Activated CD4-positive, alpha-beta T cell treated with anti-CD3 and anti-CD28 coated beads for 4 hours (primary cell): ENCODE data around the gene DBT.

Experiments
- DNase-seq, 2 donors: peaks; one replicate each; pipeline ENCODE4 v3.0.0-alpha.2; 2020

Gene DBT

DNA sequence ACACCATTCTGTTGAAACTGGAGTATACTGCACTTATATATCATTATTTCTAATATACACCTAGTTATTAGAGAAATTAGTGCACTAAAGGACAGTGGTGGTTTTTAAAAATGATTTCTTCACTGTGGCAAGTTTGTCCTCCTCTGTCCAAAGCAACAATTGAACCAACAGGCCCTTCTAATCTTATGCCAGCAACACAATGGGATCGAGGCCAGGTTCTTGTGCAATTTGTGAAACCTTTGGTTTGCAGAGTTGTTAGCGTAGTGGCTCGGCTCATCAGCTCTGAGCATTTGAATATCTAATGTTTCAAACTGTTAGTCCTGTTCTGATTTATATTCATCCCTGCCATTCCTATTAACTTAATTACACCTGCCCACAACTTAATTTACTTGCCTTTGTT is 61.7 kb downstream of the DBT start:
- no peak for DNase-seq

DNA sequence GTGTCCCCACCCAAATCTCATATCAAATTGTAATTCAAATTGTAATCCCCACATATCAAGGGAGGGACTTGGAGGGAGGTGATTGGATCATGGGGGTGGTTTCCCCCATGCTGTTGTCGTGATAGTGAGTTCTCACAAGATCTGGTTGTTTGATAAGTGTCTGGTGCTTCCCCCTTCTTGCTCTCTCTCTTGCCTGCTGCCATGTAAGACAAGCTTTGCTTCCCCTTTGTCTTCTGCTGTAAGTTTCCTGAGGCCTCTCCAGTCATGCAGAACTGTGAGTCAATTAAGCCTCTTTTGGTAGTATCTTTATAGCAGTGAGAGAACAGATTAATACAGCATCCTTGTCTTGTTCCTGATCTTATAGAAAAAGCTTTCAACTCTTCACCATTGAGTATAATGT is 65.1 kb downstream of the DBT start:
- no peak for DNase-seq

DNA sequence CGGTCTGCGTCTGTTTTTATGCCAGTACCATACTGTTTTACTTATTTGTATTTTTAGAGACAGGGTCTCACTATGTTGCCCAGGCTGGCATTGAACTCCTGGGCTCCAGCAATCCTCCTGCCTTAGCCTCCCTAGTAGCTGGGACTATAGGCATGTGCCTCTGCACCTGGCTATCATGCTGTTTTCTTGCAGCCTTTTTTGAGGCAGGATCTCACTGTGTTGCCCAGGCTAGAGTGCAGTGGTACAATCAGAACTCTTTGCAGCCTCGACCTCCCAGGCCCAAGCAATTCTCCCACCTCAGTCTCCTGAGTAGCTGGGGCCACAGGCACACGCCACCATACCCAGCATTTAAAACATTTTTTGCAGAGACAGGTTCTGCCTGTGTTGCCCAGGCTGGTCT is 66.3 kb downstream of the DBT start:
- no peak for DNase-seq

DNA sequence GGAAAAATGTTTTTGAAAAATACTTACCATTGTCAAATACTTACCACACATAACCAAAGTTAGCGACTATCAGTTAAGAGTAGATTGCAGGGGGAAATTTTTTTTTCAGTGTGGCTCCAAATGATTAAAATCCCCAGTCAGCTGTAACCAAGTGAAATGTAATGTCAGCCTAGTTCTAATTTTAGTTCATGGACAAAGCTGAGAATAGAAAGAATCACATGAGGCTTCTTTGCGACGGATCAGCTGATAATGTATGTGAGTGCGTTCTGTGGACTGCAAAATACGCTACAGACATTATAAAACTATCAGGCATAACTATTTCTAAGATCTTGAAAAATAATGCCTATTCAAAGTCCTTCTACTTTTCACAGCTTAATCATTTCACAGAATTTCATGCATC is 71.5 kb downstream of the DBT start, which contains the start of gene LRRC39:
LRRC39 (minus strand) TSS at position 166 of the 400 bp plus-strand sequence. CDS start 9,740 bp downstream, outside the sequence.
- DNase-seq, result no peak

DNA sequence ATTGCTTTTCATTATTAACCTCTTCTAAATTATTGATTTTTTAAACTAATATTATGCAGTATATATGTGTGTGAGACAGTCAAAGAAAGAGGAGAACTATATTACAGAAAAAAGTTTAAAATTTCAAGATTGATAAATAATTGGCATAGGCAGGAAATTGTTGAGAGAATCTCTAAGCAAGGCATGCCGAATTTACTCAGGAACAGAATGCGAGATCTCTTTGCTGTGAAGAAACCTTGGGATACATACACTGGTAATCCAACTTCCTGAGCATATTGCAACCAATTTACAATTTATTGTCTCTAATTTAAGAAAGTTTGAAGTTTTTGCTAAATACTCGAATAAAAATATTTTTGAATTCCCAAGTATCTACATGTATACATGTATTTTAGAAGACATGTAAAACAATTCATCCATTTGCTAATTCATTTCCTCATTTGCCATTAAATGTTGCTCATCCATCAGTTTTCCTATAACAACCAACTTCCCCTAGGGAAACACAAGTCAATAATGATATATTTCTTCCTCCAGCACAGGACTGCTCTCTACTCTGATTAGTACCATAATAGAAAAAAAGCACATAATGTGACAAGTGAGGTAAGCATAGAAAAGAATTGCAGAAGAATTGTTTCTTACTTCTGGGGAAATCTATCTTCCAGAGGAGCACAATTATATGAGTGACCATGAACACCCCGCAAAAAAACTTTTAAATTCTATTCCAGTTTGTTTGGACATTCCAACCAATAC is 72.2 kb downstream of the DBT start:
- no peak for DNase-seq

DNA sequence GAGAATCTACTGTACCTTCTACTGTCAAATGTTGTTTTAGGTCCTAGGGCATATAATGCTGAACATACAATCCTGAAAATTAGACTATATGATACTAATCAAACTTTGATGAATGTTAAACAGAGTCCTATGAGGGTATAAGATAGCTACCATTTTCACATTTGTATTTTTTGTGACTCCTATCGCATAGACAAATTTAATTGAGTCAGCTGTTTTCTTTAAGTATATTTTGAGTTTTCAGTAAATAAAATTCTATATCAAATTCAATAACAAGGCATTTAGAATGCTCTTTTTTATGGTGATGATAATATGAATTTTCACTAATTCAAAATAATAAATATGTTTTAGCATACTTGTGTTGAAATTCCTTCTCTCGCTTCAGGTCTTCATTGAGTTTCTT is 81.6 kb downstream of the DBT start:
- no peak for DNase-seq

DNA sequence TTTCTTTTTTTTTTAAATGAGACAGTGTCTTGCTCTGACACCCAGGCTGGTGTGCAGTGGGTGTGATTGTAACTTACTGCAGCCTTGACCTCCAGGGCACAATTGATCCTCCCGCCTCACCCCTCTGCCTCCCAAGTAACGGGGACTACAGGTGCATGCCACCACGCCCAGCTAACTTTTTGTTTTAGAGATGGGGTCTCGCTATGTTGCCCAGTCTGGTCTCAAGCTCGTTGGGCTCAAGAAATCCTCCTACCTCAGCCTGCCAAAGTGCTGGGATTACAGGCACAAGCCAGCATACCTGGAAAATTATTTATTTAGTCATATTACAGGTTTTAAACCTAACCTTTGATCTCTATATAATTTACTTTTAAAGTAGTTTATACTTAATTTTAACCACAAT is 84.9 kb downstream of the DBT start:
- DNase-seq, result no peak

DNA sequence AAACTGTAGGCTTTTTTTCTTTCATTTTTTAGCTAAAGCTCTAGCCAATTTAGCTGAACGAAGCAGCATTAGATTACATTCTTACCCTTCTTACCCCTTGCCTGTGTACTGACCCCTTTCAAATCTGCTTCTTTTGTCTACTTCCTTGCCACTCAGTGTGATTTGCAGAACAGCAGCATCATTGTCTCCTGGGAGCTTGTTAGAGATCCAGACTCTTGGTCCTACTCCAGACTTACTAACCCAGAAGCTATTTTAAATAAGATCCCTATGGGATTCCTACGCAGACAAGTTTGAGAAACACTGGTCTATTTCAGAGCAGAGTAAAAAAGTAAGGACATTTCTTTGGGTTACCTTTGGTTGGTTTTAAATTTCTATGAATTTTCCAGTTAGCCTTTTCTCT is 85.4 kb downstream of the DBT start:
- DNase-seq, result no peak

DNA sequence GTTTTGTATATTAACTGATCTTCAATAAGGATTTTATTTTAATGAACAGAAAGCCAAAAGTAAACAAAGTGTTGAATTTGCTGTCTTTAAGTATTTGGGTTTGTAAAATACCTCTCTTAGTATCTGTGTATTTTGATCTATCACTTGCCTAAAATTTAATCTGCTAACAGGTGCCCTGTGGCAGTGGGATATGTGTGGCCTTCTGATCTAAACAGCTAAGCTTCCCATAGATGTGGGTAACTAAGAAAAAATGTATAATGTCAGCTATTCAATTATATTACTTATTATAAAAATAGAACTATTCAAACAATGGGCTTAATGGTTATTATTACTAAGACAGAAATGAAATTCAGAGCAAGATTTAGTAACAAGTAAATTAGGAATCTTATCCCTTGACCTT is 86.8 kb downstream of the DBT start:
- DNase-seq, result no peak

DNA sequence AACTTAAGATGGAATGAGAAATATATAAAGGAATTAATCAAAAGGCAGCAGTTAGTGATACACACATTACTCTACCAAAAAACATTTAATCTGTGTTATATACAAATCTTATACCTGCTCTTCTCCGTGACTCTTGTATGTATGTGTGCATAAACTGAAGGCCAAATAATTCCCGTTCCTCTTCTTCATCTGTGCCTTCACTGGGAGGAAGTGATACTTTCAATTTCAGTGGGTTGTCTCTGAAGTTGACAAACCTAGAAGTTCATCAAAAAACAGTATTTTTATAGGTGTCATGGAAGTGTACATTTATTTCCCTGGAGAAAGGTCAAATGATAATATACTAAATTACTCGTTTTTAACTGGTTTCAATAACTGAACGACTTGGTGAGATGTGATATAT is 97.4 kb downstream of the DBT start:
- DNase-seq, result no peak

DNA sequence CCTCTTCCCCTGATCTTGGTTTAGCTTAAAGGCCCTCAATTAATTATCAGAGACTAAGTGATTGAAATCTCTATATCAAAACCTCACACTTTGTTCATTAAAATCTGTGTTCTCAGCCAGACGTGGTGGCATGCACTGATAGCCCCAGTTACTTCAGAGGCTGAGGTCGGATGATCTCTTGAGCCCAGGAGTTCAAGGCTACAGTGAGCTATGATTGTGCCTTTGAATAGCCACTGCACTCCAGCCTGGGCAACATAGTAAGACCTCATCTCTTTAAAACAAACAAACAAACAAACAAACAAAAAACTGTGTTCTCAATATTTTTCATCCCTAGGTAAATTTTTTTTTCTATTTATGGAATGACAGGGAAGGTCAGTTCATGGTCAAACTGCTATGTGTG is 98.0 kb downstream of the DBT start:
- DNase-seq, result no peak

DNA sequence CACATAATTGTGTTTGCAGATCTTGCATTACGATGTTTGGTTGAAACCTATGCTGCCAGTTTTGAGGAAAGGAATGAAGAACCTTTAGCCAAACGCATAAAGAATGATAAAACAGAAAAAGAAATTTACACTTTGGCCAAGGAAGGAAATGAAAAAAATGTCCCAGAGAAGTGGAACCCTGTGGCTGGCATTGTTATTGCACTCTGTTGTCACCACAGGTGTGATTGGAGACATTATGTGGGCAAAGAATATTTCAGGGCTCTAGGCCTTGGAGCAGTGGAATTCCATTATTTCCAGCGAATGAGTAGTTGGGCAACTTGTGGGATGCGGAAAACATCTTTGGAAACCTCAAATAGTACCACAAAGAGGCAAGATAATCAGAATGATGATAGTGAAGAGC is 101.8 kb downstream of the DBT start:
- no peak for DNase-seq

DNA sequence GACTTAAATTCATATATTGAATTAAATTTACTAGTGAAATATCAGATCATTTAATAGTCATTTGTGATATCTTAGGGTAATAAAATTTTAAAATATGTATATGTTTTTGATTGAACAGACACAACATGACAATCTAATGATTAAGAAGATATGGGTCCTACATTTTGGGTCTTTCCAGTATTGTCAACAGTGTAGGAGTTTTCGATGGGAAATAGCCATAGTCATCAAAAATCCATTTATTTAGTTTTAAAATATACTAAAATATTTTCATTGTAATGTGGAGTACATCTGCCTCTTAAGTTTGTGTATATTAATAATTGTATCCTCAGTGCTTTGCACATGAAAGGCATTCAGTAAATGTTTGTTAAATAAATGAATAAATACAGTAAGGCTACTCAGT is 102.7 kb downstream of the DBT start:
- no peak for DNase-seq

DNA sequence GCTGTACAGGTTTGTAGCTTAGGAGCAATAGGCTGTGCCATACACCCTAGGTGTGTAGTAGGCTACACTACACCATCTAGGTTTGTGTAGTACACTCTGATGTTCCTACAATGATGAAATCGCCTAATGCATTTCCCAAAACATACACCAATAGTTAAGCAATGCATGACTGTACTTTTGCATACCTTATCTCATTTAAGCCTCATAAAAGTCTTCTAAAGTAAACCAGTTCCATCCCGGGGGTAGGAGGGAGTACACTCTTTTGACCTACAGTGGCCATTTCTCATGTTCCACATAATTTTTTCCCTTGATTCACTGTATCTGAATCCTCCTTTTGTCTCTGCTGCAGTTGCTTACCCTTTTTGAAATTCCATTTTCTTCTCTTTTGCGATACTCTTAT is 104.5 kb downstream of the DBT start:
- DNase-seq, result no peak

DNA sequence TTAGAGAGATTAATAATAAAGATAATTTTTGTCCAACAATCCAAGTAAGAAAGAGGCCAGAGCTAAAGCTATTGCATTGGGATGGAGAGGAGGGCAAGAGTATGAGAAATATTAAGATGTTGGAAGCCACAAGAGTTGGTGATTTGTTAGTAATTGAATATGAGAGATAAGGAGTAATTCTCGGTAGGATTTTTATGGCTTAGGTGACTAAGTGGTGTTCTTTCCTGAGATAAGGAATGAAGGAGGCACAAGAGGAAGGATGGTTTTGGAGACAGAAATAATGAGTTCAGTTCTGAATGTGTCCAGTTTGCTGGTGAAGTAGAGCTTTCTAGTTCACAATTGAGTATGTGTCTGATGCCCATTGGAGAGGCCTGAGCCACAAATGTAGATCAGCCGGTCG is 107.3 kb downstream of the DBT start:
- DNase-seq, result no peak

DNA sequence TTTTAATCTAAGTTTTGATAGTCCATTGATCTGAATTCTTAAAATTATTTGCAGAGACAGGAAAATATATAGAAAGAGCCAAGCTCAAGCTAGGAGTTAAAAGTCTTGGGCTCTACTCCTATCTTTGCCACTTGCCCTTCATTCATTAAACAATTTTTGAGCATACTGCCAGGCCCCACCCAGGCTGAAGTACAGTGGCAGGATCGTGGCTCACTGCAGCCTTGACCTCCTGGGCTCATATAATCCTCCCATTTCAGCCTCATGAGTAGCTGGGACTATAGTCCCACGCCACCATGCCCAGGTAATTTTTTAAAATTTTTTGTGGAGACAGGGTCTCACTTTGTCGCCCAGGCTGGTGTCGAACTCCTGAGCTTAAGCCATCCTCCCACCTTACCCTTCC is 108.4 kb downstream of the DBT start:
- no peak for DNase-seq

DNA sequence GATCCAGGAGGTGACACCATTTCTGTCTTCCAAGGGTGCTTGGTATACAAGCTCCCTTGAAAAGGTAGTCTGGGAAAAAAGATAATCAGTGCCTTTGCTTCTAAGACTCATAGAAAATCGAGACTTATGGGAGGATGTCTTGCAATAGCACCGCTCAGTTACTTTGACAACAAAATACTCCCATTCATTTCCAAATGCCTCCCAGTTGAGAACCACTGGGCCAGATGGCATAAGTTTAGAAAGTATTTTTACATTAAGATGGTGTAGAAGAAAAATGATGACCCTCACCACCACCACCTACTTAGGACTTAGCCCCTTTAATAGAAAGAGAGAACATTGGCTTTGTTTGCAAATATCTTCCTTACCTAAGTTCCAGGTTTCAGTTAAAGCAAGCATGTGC is 112.0 kb downstream of the DBT start:
- no peak for DNase-seq
